Uterus (tissue), 2 donors: ENCODE data around the gene LSM8.

Experiments used
- CTCF ChIP-seq, 4 experiments: fragments of 200-600 bp in 2 of 4; fragments of 450-650 bp in 2 of 4; sonication (generic) in 2 of 4; IDR thresholded peaks; one replicate each; pipeline ENCODE4 v1.5.1; 2016 to 2019; ENCODE audit warnings: antibody characterized with exemption in 4 of 4, mild to moderate bottlenecking in 2 of 4, moderate library complexity in 1 of 4
- POLR2A ChIP-seq, 2 donors: fragments of 450-650 bp; IDR thresholded peaks; one replicate each; pipeline ENCODE4 v1.6.1; 2016; ENCODE audit warnings: antibody characterized with exemption in 2 of 2, mild to moderate bottlenecking in 1 of 2, moderate library complexity in 1 of 2

- no peak for TF ChIP-seq POLR2A (IDR thresholded peaks at IDR 0.05)
- TF ChIP-seq CTCF (IDR thresholded peaks at IDR 0.05): no peak
Observed at GRCh38 chr7:118149394-118149793, 34.6 kb upstream of the LSM8 start.
